Measurements from ENCODE around the gene PCDHA11. TPM values are rescaled to one million over a fixed set of nuclear protein-coding genes. Genes with fewer than 3 reads are reported as not detected.

PCDHA11 gene
- total RNA-seq, 2 experiments from 2014 or later = not detected

DNA sequence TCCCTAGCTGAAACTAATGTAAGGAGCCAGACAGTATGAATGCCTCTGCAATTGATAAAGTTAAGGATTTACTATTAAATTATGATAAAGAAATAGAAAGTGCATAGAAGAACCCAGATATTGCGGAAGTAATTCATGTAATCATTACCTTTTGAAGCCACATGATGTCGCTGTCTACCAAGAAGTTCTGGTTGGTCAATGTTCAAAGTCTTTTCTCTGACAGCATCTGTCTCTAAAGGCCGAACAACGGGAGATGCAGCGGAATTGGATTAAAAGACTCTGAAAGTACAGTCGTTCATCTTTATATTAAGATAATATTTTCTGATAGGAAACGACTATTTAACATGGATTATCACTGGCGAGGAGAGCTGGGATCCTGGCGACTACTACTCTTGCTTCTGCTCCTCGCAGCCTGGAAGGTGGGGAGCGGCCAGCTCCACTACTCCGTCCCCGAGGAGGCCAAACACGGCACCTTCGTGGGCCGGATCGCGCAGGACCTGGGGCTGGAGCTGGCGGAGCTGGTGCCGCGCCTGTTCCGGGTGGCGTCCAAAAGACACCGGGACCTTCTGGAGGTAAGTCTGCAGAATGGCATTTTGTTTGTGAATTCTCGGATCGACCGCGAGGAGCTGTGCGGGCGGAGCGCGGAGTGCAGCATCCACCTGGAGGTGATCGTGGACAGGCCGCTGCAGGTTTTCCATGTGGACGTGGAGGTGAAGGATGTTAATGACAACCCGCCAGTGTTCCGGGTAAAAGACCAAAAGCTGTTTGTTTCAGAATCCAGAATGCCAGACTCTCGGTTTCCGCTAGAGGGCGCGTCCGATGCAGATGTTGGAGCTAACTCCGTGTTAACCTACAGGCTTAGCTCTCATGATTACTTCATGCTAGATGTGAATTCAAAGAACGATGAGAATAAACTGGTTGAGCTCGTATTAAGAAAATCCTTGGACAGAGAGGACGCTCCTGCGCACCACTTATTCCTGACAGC lies 27.5 kb upstream of the PCDHA11 start, which contains the start of gene PCDHA8:
Gene PCDHA8 (plus strand): TSS at position 210 of the 985 bp plus-strand sequence. CDS start 135 bp downstream, at position 345.
- Histone ChIP-seq H3K4me2 (ENCODE audit: low read length) (no peak within 1 kb of the TSS), H3K9me2 (ENCODE audit: insufficient read depth, low read length) (no peaks in the 10 kb centered on the region)
- POLR2A ChIA-PET = no interaction called here

GRCh38 chr5:140842798-140843733 lies 25.7 kb upstream of the PCDHA11 start:
- ChIA-PET CTCF (ENCODE audit: unreplicated experiment) (no interaction called here), POLR2A (no interaction called here)
- Histone ChIP-seq H3K27ac (ENCODE audit: low read depth, low read length, poor library complexity, severe bottlenecking) (no peak overlapping the region), H3K9me3 (ENCODE audit: low read length) (no peaks in the 10 kb centered on the region), H3K4me2 (ENCODE audit: low read length) (no peak overlapping the region), H3K79me2 (ENCODE audit: insufficient read depth, low read depth, low read length) (no peaks in the 10 kb centered on the region), H3K36me3 (ENCODE audit: insufficient read depth, low read length) (no peaks in the 10 kb centered on the region), H3K4me3 (ENCODE audit: low read depth, low read length, poor library complexity, severe bottlenecking) (no peak overlapping the region), H3K9me2 (ENCODE audit: insufficient read depth, low read length) (no peaks in the 10 kb centered on the region), H3K4me1 (ENCODE audit: insufficient read depth, low read length, poor library complexity, severe bottlenecking) (no peaks in the 10 kb centered on the region), H2AFZ (ENCODE audit: low read length) (no peak overlapping the region), H4K20me1 (ENCODE audit: insufficient read depth, low read length) (no peaks in the 10 kb centered on the region)
- no TSS peak for BruUV-seq (replicated peaks)
- TF ChIP-seq CTCF (conservative IDR thresholded peaks at IDR 0.05; ENCODE audit: low read length) = no peak
- no peak for TF ChIP-seq EZH2phosphoT487 (IDR thresholded peaks at IDR 0.05; ENCODE audit: borderline replicate concordance, low read depth, low read length)
- intact Hi-C loops (cut with micrococcal nuclease; ENCODE audit: unreplicated experiment) = no loop called here
- no peak for DNase-seq (ENCODE audit: low spot score)

More for the DNA sequence above, 27.5 kb upstream of the PCDHA11 start, which contains the start of gene PCDHA8:
- DNase-seq (ENCODE audit: low spot score) = peak; percentile 35
- H3K79me2 ChIP-seq (ENCODE audit: insufficient read depth, low read depth, low read length) = no peaks in the 10 kb centered on the region
- no peak within 1 kb of the TSS for H3K27ac ChIP-seq (ENCODE audit: low read depth, low read length, poor library complexity, severe bottlenecking)
- no peaks in the 10 kb centered on the region for H3K9me3 ChIP-seq (ENCODE audit: low read length)
- intact Hi-C loops (cut with micrococcal nuclease; ENCODE audit: unreplicated experiment) = loop anchor here (1.0 kb wide), 1 partner anchor 200 kb away; no protein-coding TSS in a partner anchor
- peak; percentile 77 for TF ChIP-seq CTCF (conservative IDR thresholded peaks at IDR 0.05; ENCODE audit: low read length)
- no peak for TF ChIP-seq EZH2phosphoT487 (IDR thresholded peaks at IDR 0.05; ENCODE audit: borderline replicate concordance, low read depth, low read length)
- no peaks in the 10 kb centered on the region for H4K20me1 ChIP-seq (ENCODE audit: insufficient read depth, low read length)
- H2AFZ ChIP-seq (ENCODE audit: low read length) = no peak within 1 kb of the TSS
- no TSS peak for BruUV-seq (replicated peaks)
- H3K36me3 ChIP-seq (ENCODE audit: insufficient read depth, low read length) = no peaks in the 10 kb centered on the region
- CTCF ChIA-PET (ENCODE audit: unreplicated experiment) = no interaction called here
- no peaks in the 10 kb centered on the region for H3K4me1 ChIP-seq (ENCODE audit: insufficient read depth, low read length, poor library complexity, severe bottlenecking)
- H3K4me3 ChIP-seq (ENCODE audit: low read depth, low read length, poor library complexity, severe bottlenecking) = no peak within 1 kb of the TSS

All from OCI-LY7 (cell line).